Small intestine (tissue), 7 donors: ENCODE measurements around the gene BABAM1. TPM values are rescaled to one million over a fixed set of nuclear protein-coding genes. Genes with fewer than 3 reads are reported as not detected.
A peak's percentile ranks its signal among the peaks of the same experiment; 100 is the strongest.

Experiments used
- DNase-seq, 2 donors: peaks; one replicate each; pipeline versions ENCODE4 v3.0.0 to v3.0.0-alpha.2; 2013
- FAIRE-seq: peaks from 2 replicates; lab custom pipeline; 2012; peaks lifted over from hg19 to GRCh38; lab: Jason Lieb, UNC
- H3K27ac ChIP-seq, 3 donors: one replicate each; pipeline ENCODE4 v1.5.1; 2013; ENCODE audit warnings: low read length in 2 of 3, mild to moderate bottlenecking in 2 of 3, control low read depth in 1 of 3, inconsistent platforms in 1 of 3, low read depth in 1 of 3, moderate library complexity in 1 of 3
- H3K27me3 ChIP-seq, 3 donors: one replicate each; pipeline ENCODE4 v1.6.1; 2013; ENCODE audit warnings: low read length in 3 of 3, inconsistent platforms in 1 of 3; ENCODE audit not compliant: control insufficient read depth in 3 of 3, insufficient read depth in 3 of 3
- H3K36me3 ChIP-seq, 3 donors: one replicate each; pipeline ENCODE4 v1.6.1; 2013; ENCODE audit warnings: low read length in 3 of 3, inconsistent platforms in 1 of 3, low read depth in 1 of 3, mild to moderate bottlenecking in 1 of 3, moderate library complexity in 1 of 3; ENCODE audit not compliant: control insufficient read depth in 3 of 3, insufficient read depth in 2 of 3
- H3K4me1 ChIP-seq, 3 donors: one replicate each; pipeline ENCODE4 v1.6.1; 2013; ENCODE audit warnings: low read length in 2 of 3, inconsistent platforms in 1 of 3, low read depth in 1 of 3, mild to moderate bottlenecking in 1 of 3, moderate library complexity in 1 of 3; ENCODE audit not compliant: control insufficient read depth in 3 of 3, insufficient read depth in 2 of 3
- H3K4me3 ChIP-seq, 3 donors: one replicate each; pipeline ENCODE4 v1.5.1; 2013; ENCODE audit warnings: low read length in 3 of 3, control low read depth in 1 of 3, inconsistent platforms in 1 of 3, low read depth in 1 of 3, mild to moderate bottlenecking in 1 of 3, moderate library complexity in 1 of 3
- H3K9me3 ChIP-seq, 2 donors: one replicate each; pipeline ENCODE4 v1.6.1; 2013; ENCODE audit warnings: low read depth in 1 of 2, low read length in 1 of 2; ENCODE audit not compliant: control insufficient read depth in 2 of 2, insufficient read depth in 1 of 2
- WGBS, 3 donors: extraction: QIAGEN DNeasy Blood & Tissue Kit; methylation state at CpG; one replicate each; pipeline ENCODE4 v1.1.7; 2013; 5-methylcytosine and 5-hydroxymethylcytosine counted together
- polyA plus RNA-seq, 4 donors: library from polyadenylated mRNA; stranded (reverse) in 3 of 4; unstranded in 1 of 4; fragments of 200-250 nt in 3 of 4; fragments of 120-200 nt in 1 of 4; gene quantifications; one replicate each; pipeline versions ENCODE4 v1.2.1 to v1.2.3, GENCODE V29; 2013
- donor health status: healthy with polysubstance abuse.
- donor health status: control.
- donor health status: control.
- donor health status: Bipolar disorder and iron deficiency.
- donor health status: healthy.

BABAM1 gene
- polyA plus RNA-seq, 4 donors = 68.9 to 82.7 (median 75.3) TPM

GRCh38 chr19:17259934-17260333 is 7.3 kb upstream of the BABAM1 start:
- H3K36me3 ChIP-seq = no peaks in the 10 kb centered on the region
- peaks cover 0 to 15% of the 10 kb centered on the region in 2 donors for H3K9me3 ChIP-seq
- H3K4me3 ChIP-seq = no peak overlapping the region
- H3K4me1 ChIP-seq = no peaks in the 10 kb centered on the region
- WGBS, 3 donors = 63 to 100% (median 77%) methylated on average over 1 of the region's 1 CpG
- no peak overlapping the region for H3K27ac ChIP-seq
- FAIRE-seq (no peak), DNase-seq (no peak)
- no peaks in the 10 kb centered on the region for H3K27me3 ChIP-seq

DNA sequence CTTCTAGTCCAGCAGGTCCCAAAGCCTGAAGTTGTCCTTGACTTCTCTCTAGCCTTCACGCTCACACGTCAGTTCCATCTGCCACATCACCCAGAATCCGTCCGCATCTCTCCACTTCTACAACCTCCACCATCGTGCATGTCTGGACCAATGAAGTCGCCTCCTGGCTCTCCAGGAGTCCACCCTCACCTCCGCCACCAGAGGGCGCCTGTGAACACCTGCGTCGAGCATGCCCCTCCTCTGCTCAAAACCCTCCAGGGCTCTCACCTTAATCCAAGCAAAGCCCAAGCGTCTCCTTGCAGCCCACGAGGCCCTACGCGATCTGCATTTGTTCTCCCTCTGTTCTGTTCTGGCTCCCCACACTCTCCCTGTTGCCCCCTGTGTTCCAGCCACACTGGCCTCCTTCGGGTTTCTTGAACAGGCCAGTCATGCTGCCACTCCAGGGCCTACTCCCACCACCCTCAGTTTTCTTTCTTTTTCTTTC is 6.4 kb upstream of the BABAM1 start:
- no peak for FAIRE-seq
- WGBS, 3 donors = 5 to 17% (median 9%) methylated on average over 15 of the region's 15 CpGs

GRCh38 chr19:17262557-17262956 is 4.7 kb upstream of the BABAM1 start:
- Histone ChIP-seq H3K9me3 (peaks cover 0 to 15% of the 10 kb centered on the region in 2 donors), H3K4me1 (no peaks in the 10 kb centered on the region), H3K27me3 (no peaks in the 10 kb centered on the region), H3K36me3 (no peaks in the 10 kb centered on the region), H3K4me3 (no peak overlapping the region), H3K27ac (no peak overlapping the region)
- WGBS, 3 donors = 71 to 89% (median 82%) methylated on average over 16 of the region's 16 CpGs
- DNase-seq (no peak), FAIRE-seq (no peak)

More for the DNA sequence above, 6.4 kb upstream of the BABAM1 start:
- H3K4me1 ChIP-seq = no peaks in the 10 kb centered on the region
- peak; percentile 87 to 89 for DNase-seq
- H3K4me3 ChIP-seq = no peak overlapping the region
- no peaks in the 10 kb centered on the region for H3K36me3 ChIP-seq
- no peaks in the 10 kb centered on the region for H3K27me3 ChIP-seq
- peaks cover 0 to 15% of the 10 kb centered on the region in 2 donors for H3K9me3 ChIP-seq
- H3K27ac ChIP-seq = no peak overlapping the region

DNA sequence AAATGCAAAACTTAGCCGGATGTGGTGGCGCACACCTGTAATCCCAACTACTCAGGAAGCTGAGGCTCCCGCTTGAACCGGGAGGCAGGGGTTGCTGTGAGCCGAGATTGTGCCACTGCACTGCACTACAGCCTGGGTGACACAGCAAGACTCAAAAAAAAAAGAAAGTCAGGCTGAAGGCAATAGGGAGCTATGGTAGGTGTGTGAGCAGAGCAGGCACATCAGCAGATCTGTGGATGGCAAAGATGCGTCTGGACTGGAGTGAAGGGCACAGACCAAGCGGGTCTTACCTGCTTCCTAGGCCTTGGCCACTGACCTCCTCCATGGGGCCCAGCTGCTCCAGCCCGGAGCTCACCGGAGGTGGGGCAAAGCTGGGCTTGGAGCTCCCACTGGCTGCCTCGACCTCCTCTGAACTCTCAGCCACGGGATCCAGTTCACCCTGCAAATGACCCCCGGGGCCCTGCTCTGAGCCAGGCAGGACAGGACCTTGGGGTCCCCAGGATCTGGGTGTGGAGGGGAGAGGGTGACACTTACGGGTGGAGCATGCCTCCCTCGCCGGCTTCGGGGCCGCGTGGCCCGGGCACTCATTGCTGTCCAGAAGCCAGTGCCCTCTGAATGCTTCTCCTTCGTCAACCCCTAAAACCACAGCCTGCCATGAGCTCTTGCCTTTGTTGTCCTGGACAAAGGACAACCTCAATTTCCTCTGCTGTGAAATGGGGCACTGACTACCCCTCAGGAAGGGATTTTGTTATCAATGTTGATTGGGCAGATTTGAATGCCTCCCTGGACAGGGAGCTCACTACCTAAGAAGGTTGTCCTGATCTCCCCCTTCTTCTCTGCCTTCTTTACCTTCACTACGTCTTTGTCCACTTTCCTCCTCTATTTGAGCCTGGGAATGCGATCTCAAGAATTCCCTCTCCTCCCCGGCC is 3.3 kb upstream of the BABAM1 start:
- Histone ChIP-seq H3K36me3 (peaks cover 0 to 4% (median 0%) of the 10 kb centered on the region in 3 donors), H3K9me3 (peaks cover 0 to 12% of the 10 kb centered on the region in 2 donors), H3K27me3 (no peaks in the 10 kb centered on the region), H3K4me3 (peak overlapping the region in 1 of 3 donors; percentile 17), H3K27ac (peak overlapping the region in 1 of 3 donors; percentile 18), H3K4me1 (peaks cover 3 to 8% (median 6%) of the 10 kb centered on the region in 3 donors)
- FAIRE-seq (no peak), DNase-seq (no peak)
- 82 to 84% (median 84%) methylated on average over 23 of the region's 23 CpGs for WGBS, 3 donors

DNA sequence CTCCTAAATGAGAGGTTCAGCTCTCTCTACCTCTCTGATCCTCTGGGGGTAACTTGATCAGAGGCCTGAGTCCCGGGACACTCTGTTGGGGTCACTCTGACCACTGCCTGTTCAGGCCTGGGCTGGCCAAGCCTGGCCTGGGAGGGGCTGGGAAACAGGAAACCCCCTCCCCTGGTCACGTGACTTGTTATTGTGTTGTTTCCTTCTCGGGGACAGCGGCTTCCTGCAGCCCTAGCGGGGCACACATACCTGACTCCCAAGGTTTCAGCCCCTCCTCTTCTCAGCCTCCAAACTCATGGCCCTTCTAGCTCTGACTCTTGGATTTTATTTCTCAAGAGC is 2.6 kb upstream of the BABAM1 start, which contains the start of gene USHBP1:
TSS of gene USHBP1 (minus strand) at position 105 of the 339 bp plus-strand sequence. CDS start 446 bp downstream, outside the sequence.
- peaks cover 0 to 9% (median 0%) of the 10 kb centered on the region in 3 donors for H3K36me3 ChIP-seq
- peaks cover 0 to 6% of the 10 kb centered on the region in 2 donors for H3K9me3 ChIP-seq
- no peaks in the 10 kb centered on the region for H3K27me3 ChIP-seq
- WGBS, 3 donors = 37 to 59% (median 45%) methylated on average over 5 of the region's 5 CpGs
- no peak for DNase-seq
- H3K27ac ChIP-seq = peak within 1 kb of the TSS in 1 of 3 donors; percentile 60
- FAIRE-seq = no peak
- peaks cover 3 to 9% (median 6%) of the 10 kb centered on the region in 3 donors for H3K4me1 ChIP-seq
- H3K4me3 ChIP-seq = peak within 1 kb of the TSS in 1 of 3 donors; percentile 17

DNA sequence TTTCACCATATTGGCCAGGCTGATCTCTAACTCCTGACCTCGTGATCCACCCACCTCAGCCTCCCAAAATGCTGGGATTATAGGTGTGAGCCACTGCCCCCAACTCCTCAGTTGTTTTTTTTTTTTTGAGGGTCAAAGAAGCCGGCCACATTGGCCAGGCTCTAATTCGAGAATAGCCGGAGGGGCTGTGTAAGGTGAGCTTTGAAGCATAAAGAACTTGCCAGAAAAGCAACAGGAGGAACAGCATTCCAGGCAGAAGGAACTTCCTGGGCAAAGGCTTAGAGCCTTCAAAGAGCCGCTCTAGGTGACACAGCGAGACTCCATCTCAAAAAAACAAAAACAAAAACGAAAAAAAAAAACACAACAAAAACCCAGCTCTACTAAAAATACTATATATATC is 1.2 kb upstream of the BABAM1 start:
- WGBS, 3 donors = 83 to 90% (median 88%) methylated on average over 7 of the region's 7 CpGs
- Histone ChIP-seq H3K36me3 (peaks cover 0 to 16% (median 2%) of the 10 kb centered on the region in 3 donors), H3K27me3 (no peaks in the 10 kb centered on the region), H3K4me3 (no peak overlapping the region), H3K9me3 (no peaks in the 10 kb centered on the region), H3K4me1 (peaks cover 3 to 9% (median 6%) of the 10 kb centered on the region in 3 donors), H3K27ac (no peak overlapping the region)
- FAIRE-seq = no peak
- DNase-seq = no peak

- H3K27me3 ChIP-seq = no peaks in the 10 kb centered on the region
- peaks cover 0 to 22% (median 2%) of the 10 kb centered on the region in 3 donors for H3K36me3 ChIP-seq
- peaks cover 3 to 9% (median 6%) of the 10 kb centered on the region in 3 donors for H3K4me1 ChIP-seq
- WGBS, 3 donors = 63 to 85% (median 78%) methylated on average over 12 of the region's 12 CpGs
- H3K27ac ChIP-seq = peak overlapping the region in 1 of 3 donors; percentile 61
- no peak overlapping the region for H3K4me3 ChIP-seq
- no peak for DNase-seq
- no peak for FAIRE-seq
- H3K9me3 ChIP-seq = no peaks in the 10 kb centered on the region
Measured at GRCh38 chr19:17266589-17266974, 661 bp upstream of the BABAM1 start.

- FAIRE-seq (no peak), DNase-seq (no peak)
- H3K9me3 ChIP-seq = no peaks in the 10 kb centered on the region
- H3K27me3 ChIP-seq = no peaks in the 10 kb centered on the region
- WGBS, 3 donors = 94 to 97% (median 97%) methylated on average over 12 to 13 of the region's 13 CpGs
- no peak overlapping the region for H3K4me3 ChIP-seq
- H3K36me3 ChIP-seq = peaks cover 0 to 39% (median 2%) of the 10 kb centered on the region in 3 donors
- H3K4me1 ChIP-seq = peaks cover 3 to 9% (median 6%) of the 10 kb centered on the region in 3 donors
- H3K27ac ChIP-seq = no peak overlapping the region
Measured at GRCh38 chr19:17268754-17269153, 1.5 kb downstream of the BABAM1 start.
